Measurements from ENCODE around the gene IP6K1. TPM values are rescaled to one million over a fixed set of nuclear protein-coding genes. Genes with fewer than 3 reads are reported as not detected.
A peak's percentile ranks its signal among the peaks of the same experiment; 100 is the strongest.
"Not testable (repeated sequence)": the region's sequence is repeated elsewhere in the genome, so short reads cannot be mapped to it uniquely, and the experiment has no call there.

IP6K1 gene
- total RNA-seq, 1 donor from 2014 or later = 30.2 TPM

DNA sequence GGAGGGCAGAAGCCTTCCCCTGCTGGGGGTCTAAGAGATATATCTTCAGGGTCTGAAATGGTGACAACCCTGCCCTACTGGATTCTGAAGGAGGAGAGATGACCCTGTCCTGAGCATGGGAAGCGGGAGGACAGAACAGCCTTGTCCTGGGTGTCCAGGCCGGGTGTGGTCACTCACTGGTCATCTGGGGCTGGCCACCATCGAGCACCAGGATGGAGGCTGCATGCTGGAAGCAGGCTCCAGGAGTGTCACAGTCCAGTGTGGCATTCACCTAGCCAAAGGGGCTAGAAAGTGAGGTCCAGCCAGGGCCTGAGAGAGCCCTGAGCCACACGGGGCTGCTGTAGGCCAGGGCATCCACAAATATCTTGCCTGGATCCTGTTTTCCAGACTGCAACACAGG is 8.1 kb upstream of the IP6K1 start:
- DNase-seq (ENCODE audit: low read depth) = no peak

GRCh38 chr3:49793486-49794085 is 7.2 kb upstream of the IP6K1 start:
- DNase-seq (ENCODE audit: low read depth) = no peak

- DNase-seq (ENCODE audit: low read depth) = no peak
Measured at GRCh38 chr3:49792371-49793150, 6.2 kb upstream of the IP6K1 start.

DNA sequence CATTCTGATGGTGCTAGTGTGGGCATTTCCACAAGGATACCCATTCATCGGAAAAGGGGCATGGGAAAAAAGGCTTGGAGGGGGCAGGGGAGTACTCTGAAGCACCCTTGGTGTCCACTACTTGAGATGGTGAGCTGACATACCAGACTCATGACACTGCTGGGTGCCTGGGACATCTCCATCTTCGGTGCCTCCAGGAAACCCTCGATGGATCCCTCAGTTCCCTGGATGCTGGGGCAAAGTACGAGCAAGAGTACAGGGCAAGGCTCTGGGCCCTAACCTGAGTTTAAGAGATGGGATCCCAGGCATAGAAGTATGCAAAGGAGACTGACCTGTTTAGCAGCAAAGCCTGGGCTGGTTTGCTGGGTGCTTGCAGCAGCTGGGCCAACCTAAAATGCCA is 5.2 kb upstream of the IP6K1 start:
- no peak for DNase-seq (ENCODE audit: low read depth)

DNA sequence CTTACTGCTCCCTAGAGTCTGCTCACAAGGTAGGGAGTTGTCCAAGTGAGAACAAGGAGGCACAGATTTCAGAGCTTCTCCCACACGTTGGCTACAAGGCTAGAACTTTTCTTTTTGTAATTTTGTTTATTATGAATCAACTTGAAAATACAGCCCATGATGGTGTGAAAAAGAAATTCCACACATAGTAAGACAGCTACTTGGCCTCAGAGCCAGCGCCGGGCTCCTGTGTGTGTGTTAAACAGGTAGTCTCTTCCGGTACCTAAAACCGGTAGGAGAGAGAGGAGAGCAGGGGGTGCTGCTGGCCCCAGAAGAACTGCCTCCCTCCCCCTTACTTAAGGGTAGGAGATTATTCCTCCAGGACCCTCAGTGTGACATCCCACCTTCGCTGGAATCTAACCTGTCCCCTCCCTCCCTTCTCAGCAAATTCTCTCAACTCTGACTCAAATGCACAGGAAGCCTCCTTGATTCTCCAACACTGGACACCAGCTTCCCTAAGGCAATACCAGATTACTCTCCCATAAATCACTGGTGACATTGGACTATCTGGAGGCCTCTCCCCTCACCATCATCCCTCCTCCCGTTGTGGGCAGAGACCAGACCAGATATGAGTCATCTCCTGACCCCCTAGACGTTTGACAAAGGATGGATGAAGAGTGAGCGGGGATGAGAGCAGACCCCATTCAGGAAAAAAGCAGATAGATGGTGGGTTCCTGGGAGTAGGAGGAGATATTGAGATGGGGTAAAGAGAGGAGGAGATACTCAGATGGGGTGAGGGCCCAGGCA is 4.5 kb upstream of the IP6K1 start:
- DNase-seq (ENCODE audit: low read depth) = no peak

DNA sequence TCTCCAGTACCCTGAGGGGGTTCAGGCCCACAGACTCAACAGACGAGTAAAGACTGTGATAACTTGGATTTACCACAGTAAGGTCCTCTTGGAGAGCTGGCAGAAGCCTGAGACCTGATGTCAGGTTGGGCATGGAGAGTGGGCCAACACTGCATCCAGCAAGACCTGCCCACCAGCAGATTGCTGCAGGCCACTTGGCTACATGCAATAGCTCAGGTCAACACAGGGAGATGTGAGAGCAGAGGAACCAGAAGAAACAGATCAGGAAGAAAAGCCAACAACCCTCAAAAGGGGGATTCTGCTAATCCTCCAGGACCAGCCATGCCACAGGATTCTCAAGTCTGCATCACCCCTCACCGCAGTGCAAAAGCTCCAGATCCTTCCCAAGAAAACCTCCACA is 1.7 kb upstream of the IP6K1 start:
- no peak for DNase-seq (ENCODE audit: low read depth)

DNA sequence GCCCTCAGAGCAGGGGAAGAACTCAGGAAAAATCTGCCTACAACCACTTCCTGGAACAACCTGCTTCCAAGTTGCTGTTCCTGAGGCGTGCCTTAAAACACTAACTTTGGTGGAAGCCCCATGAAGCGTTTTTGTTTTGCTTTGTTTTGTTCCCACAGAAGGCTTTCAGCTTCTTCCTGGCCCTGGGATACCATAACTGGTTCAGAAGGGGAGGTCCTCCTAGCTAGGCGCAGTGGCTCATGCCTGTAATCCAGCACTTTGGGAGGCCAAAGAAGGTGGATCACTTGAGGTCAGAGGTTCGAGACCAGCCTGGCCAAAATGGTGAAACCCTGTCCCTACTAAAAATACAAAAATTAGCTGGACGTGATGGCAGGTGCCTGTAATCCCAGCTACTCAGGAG is 1.2 kb upstream of the IP6K1 start:
- DNase-seq (ENCODE audit: low read depth) = no peak

DNA sequence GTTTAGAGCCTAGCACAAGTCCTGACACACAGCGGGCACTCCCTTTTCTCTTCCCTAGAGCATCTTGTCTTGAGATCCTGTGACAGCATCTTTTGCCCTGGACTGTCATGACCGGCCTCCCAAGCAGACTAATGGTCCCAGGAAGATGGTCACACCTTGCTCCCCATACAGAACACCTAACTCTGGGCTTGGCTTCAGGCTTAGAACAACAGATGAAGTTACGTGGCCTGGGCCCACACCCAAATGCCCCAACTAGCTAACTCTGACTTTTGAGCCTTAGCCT is 781 bp upstream of the IP6K1 start:
- DNase-seq (ENCODE audit: low read depth) = no peak

DNA sequence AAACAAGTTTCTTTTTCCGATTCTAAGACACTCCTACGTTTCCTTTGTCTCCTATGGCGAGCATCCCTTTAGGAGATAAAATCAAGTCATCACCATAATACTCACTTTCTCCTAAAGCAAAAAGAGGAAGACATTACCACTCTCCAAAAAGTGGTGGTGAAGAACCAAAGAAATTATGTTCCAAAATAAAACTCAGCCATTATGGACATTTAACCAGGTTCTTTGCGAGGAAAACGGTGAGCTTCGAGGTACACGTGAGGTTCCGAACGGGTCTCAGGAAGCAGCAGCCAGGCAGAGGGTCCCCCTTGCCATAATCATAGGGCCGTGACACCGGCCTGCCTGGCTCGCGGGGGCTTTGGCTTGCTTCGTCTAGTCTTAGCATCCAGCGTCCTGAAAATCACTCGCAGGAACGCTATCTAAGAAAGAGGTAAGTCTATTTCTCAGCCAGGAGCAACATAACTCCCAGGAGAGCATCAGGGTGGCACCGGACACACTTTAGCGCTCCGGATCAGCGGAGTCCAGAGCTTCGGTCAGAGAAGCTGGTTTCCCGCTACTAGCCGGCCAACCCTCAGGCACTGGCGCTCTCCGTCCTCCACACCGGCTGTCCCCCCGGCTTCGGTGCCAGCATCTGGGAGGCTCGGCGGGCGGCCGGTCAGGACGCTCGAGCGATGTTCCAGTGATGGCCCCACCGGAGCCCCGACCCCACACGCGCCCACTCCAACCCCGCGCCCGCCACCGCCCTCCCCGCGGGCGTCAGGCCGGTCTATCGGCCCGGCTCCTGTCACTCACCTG is 581 bp downstream of the IP6K1 start:
- peak; percentile 40 for DNase-seq (ENCODE audit: low read depth)

- DNase-seq (ENCODE audit: low read depth) = not testable (repeated sequence)
Measured at GRCh38 chr3:49782277-49782676, 4.1 kb downstream of the IP6K1 start.

GRCh38 chr3:49781415-49782199 is 4.7 kb downstream of the IP6K1 start:
- DNase-seq (ENCODE audit: low read depth) = no peak

DNA sequence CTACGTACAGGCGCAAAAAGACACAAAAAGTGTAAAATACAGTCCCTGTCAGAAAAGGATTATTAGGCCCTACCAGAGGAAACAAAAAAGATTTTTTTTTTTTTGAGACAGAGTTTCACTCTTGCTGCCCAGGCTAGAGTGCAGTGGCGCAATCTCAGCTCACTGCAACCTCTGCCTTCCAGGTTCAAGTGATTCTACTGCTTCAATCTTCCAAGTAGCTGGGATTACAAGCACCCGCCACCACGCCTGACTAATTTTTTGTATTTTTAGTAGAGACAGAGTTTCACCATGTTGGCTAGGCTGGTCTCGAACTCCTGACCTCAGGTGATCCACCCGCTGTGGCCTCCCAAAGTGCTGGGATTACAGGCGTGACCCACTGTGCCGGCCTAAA is 5.4 kb downstream of the IP6K1 start:
- DNase-seq (ENCODE audit: low read depth) = not testable (repeated sequence)

GRCh38 chr3:49780080-49780974 is 6.0 kb downstream of the IP6K1 start:
- no peak for DNase-seq (ENCODE audit: low read depth)

GRCh38 chr3:49779358-49780079 is 6.8 kb downstream of the IP6K1 start:
- no peak for DNase-seq (ENCODE audit: low read depth)

DNA sequence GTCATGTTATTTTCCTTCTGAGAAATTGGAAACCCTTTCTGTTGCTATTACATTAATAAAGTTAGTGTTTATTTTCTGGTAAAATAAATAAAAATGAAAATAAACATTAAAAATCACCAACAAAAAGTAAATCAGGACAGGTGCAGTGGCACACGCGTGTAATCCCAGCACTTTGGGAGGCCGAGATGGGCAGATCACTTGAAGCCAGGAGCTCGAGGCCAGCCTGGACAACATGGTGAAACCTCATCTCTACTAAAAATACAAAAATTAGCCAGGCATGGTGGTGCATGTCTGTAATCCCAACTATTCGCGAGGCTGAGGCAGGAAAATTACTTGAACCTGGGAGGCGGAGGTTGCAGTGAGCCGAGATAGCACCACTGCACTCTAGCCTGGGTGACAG is 10.2 kb downstream of the IP6K1 start:
- DNase-seq (ENCODE audit: low read depth) = not testable (repeated sequence)

DNA sequence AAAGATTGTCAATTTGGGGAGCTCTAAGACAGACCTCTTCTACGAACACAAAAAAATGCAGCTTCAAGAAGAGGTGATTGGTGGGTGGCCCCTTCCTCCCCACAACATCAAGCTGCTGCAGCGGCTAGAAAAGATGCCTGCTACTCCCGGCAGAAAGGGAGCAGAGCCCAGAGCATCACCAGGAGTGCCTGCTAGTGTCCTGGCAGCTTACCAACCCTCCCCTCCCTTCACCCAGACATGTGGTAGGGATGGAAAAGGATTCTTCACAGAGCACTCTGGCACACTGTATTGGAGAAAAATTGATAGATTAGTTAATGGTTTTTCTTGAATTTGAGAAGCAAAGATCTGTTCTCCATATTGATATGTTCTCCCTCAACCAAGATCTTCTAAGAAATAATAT is 10.8 kb downstream of the IP6K1 start:
- DNase-seq (ENCODE audit: low read depth) = peak; percentile 25

DNA sequence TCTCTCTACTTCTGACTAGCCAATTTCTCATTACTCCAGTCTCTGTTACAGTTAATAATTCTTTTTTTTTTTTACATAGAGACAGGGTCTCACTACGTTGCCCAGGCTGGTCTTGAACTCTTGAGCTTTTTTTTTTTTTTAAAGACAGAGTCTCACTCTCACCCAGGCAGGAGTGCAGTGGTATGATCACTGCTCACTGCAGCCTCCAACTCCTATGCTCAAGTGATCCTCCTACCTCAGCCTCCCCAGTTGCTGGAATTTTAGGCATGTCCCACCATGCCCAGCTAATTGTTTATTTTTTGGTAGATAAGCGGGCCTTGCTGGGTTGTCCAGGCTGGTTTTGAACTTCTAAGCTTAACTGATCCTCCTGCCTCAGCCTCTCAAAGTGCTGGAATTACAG is 13.6 kb downstream of the IP6K1 start:
- no peak for DNase-seq (ENCODE audit: low read depth)

- no peak for DNase-seq (ENCODE audit: low read depth)
Measured at GRCh38 chr3:49771340-49771938, 14.9 kb downstream of the IP6K1 start.

GRCh38 chr3:49769926-49770325 is 16.4 kb downstream of the IP6K1 start:
- DNase-seq (ENCODE audit: low read depth) = no peak
